DND-41 (cell line): ENCODE results near the gene CTSD.
A peak's percentile ranks its signal among the peaks of the same experiment; 100 is the strongest.

Experiments used
- ATAC-seq: fragments of 200-7000 bp; cut with Tn5 transposase; 3 replicates; pipeline ENCODE4 v1.9.1; 2021; ENCODE audit warnings: low read depth; ENCODE audit not compliant: insufficient read depth
- DNase-seq: peaks from one replicate; pipeline ENCODE4 v3.0.0-alpha.2; 2020
- H2AFZ ChIP-seq: 2 replicates; pipeline ENCODE4 v1.6.0; 2012; ENCODE audit warnings: low read depth, low read length
- H3K27ac ChIP-seq: 2 replicates; pipeline ENCODE4 v1.5.1; 2012; ENCODE audit warnings: low read length, inconsistent platforms
- H3K27me3 ChIP-seq: fragments of 200-600 bp; sonication (generic); 2 replicates; pipeline ENCODE4 v1.6.0; 2012; ENCODE audit warnings: low read length, mild to moderate bottlenecking, inconsistent platforms; ENCODE audit not compliant: insufficient read depth, poor library complexity
- H3K36me3 ChIP-seq: 2 replicates; pipeline ENCODE4 v1.5.1; 2012; ENCODE audit warnings: low read length, inconsistent platforms; ENCODE audit not compliant: insufficient read depth
- H3K4me1 ChIP-seq: 2 replicates; pipeline ENCODE4 v1.5.1; 2012; ENCODE audit warnings: mild to moderate bottlenecking, low read length; ENCODE audit not compliant: insufficient read depth
- H3K4me2 ChIP-seq: 2 replicates; pipeline ENCODE4 v1.6.0; 2012; ENCODE audit warnings: mild to moderate bottlenecking, moderate library complexity, low read length, inconsistent platforms; ENCODE audit not compliant: insufficient read depth
- H3K4me3 ChIP-seq, 2 experiments: fragments of 200-600 bp in 1 of 2; shearing (Covaris generic) in 1 of 2; 2 replicates each; pipeline ENCODE4 v1.5.1; 2012 to 2016; ENCODE audit warnings: inconsistent platforms in 2 of 2, low read length in 2 of 2, mild to moderate bottlenecking in 2 of 2, low read depth in 1 of 2, moderate library complexity in 1 of 2
- H3K79me2 ChIP-seq: 2 replicates; pipeline ENCODE4 v1.6.0; 2012; ENCODE audit warnings: low read length, inconsistent platforms; ENCODE audit not compliant: insufficient read depth
- H3K9ac ChIP-seq: 2 replicates; pipeline ENCODE4 v1.6.0; 2012; ENCODE audit warnings: low read depth, mild to moderate bottlenecking, inconsistent platforms, low read length, moderate library complexity
- H3K9me3 ChIP-seq: 2 replicates; pipeline ENCODE4 v1.5.1; 2012; ENCODE audit warnings: low read length, moderate library complexity, mild to moderate bottlenecking, inconsistent platforms; ENCODE audit not compliant: insufficient read depth, severe bottlenecking
- H4K20me1 ChIP-seq: 2 replicates; pipeline ENCODE4 v1.6.0; 2012; ENCODE audit warnings: low read length; ENCODE audit not compliant: insufficient read depth
- EZH2 ChIP-seq: IDR thresholded peaks from 3 replicates; pipeline ENCODE4 v1.6.1; 2012; ENCODE audit warnings: borderline replicate concordance, low read depth, mild to moderate bottlenecking, moderate library complexity, low read length, inconsistent platforms; ENCODE audit not compliant: severe bottlenecking
- TF ChIP-seq, protein P1 (sequence below): IDR thresholded peaks from 2 replicates; pipeline ENCODE4 v1.5.1; 2012; ENCODE audit warnings: borderline replicate concordance, low read length, moderate library complexity, mild to moderate bottlenecking; ENCODE audit not compliant: poor library complexity, severe bottlenecking; ENCODE audit errors: extremely low read depth

CTSD gene

DNA sequence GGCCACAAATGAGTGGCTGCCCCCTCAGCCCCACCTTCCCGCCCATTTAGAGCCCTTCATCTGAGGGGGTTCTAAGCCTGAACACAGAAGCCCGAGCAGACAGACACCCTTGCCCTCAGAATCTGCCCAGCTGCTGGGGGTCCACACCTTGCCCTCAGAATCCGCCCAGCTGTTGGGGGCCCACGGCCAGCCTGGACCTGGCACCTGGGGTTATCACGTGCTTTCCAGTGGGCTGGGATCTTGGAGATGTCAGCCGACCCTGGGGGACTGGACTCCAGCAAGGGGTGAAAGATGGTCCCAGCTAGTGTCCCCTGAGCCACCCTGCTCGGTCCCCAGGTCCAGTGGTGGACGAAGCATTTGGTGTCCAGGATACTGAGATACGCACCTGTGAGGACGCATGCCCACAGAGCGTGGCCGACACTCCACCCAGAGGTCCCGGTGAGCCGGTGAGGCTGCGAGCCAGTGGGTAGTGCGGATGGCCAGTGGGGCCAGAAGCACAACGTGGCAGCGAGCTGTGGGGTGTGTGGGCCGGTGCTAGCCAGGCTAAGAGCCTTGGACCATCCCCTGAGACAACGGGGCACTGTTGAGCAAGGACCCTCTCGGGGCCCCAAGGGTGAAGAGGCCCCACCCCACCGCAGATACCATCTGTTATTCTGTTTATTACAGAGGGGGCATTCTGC lies 3.1 kb upstream of the CTSD start:
- H2AFZ ChIP-seq = no peak overlapping the region
- H3K9me3 ChIP-seq = no peaks in the 10 kb centered on the region
- DNase-seq (no peak), ATAC-seq (no peak)
- H3K4me3 ChIP-seq = no peak overlapping the region
- H4K20me1 ChIP-seq = peaks cover 12% of the 10 kb centered on the region
- peaks cover 24% of the 10 kb centered on the region for H3K79me2 ChIP-seq
- no peak overlapping the region for H3K4me2 ChIP-seq
- H3K27ac ChIP-seq = no peak overlapping the region
- H3K9ac ChIP-seq = no peak overlapping the region
- TF ChIP-seq, protein P1, sequence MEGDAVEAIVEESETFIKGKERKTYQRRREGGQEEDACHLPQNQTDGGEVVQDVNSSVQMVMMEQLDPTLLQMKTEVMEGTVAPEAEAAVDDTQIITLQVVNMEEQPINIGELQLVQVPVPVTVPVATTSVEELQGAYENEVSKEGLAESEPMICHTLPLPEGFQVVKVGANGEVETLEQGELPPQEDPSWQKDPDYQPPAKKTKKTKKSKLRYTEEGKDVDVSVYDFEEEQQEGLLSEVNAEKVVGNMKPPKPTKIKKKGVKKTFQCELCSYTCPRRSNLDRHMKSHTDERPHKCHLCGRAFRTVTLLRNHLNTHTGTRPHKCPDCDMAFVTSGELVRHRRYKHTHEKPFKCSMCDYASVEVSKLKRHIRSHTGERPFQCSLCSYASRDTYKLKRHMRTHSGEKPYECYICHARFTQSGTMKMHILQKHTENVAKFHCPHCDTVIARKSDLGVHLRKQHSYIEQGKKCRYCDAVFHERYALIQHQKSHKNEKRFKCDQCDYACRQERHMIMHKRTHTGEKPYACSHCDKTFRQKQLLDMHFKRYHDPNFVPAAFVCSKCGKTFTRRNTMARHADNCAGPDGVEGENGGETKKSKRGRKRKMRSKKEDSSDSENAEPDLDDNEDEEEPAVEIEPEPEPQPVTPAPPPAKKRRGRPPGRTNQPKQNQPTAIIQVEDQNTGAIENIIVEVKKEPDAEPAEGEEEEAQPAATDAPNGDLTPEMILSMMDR = no peak
- TF ChIP-seq EZH2 = no peak
- no peaks in the 10 kb centered on the region for H3K27me3 ChIP-seq
- peaks cover 23% of the 10 kb centered on the region for H3K4me1 ChIP-seq
- H3K36me3 ChIP-seq = peaks cover 8% of the 10 kb centered on the region

DNA sequence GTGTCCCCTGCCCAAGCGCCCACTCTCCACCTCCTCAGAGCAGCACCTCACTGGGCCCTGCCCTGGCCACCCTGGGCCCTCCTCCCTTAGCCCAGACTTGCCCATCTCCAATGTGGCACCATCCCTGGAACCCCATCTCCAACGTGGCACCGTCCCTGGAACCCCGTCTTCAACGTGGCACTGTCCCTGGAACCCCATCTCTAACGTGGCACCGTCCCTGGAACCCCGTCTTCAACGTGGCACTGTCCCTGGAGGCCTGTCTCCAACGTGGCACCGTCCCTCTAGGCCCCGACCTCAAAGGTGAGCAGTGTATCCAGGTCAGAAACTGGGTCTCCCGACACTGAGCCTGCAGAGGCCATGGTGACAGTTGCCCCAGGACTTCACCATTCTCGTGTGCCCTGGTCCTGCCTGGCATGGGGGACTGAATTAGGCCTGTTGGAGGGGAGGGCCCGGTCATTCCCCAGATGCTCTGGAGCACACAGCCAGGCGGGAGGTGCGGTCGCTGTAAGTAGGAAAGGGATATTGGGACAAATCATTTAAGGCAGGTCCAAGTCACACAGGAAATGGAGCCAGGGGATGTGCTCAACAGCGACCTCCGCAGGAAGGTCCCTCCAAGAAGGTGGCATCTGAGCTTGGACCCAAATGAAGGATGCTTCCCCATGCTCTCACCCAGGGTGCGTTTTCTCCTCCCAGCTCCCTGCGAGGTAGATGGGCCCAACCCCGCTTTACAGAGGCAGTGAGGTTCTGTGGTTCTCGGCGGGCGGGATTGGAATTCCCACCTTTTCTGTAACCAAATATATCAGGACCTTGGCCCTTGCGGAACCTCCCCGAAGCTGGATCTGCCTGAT lies 2.4 kb upstream of the CTSD start:
- Histone ChIP-seq H3K79me2 (peaks cover 31% of the 10 kb centered on the region), H3K27ac (no peak overlapping the region), H3K4me1 (peaks cover 31% of the 10 kb centered on the region), H3K27me3 (no peaks in the 10 kb centered on the region), H3K36me3 (peaks cover 16% of the 10 kb centered on the region), H3K4me2 (no peak overlapping the region), H4K20me1 (peaks cover 18% of the 10 kb centered on the region), H2AFZ (no peak overlapping the region), H3K4me3 (no peak overlapping the region), H3K9me3 (no peaks in the 10 kb centered on the region), H3K9ac (no peak overlapping the region)
- no peak for TF ChIP-seq EZH2
- TF ChIP-seq, protein P1 = peak; percentile 44
- ATAC-seq = no peak
- DNase-seq = no peak

DNA sequence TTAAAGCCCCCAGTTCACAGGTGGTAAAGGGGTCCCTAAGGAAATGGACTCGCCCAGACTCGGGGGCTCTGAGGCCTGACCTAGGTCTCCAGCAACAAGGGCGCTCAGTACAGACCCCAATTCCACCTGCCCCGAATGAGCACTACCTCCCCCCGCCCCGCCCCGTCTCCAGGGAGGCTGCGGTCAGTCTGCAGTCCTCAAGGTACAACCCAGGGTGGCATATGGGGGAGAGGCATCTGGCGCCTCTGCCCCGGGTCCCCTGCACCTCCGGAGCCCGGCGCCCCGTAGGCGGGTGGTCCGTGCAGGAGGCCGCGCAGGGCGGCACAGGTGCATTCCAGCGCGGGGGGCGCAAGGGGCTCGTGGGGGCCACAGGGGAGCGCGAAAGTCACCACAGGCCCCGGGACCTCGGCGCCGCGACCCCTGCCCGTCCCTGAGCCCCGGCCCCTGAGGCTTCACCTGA lies 361 bp downstream of the CTSD start:
- Histone ChIP-seq H3K9me3 (no peaks in the 10 kb centered on the region), H3K4me1 (peaks cover 58% of the 10 kb centered on the region), H3K4me3 (peak overlapping the region; percentile 96 to 98; a peak in 3 of 4 replicates), H3K27me3 (no peaks in the 10 kb centered on the region), H3K36me3 (peaks cover 43% of the 10 kb centered on the region), H3K79me2 (peaks cover 50% of the 10 kb centered on the region), H4K20me1 (peaks cover 42% of the 10 kb centered on the region), H2AFZ (peak overlapping the region; percentile 84), H3K9ac (peak overlapping the region; percentile 99), H3K27ac (peak overlapping the region; percentile 87), H3K4me2 (peak overlapping the region; percentile 91)
- ATAC-seq (peak; percentile 37), DNase-seq (peak; percentile 38)
- TF ChIP-seq, protein P1 = no peak
- TF ChIP-seq EZH2 = no peak
